GM21367 (cell line): ENCODE results near the gene SYNE3.
A peak's percentile ranks its signal among the peaks of the same experiment; 100 is the strongest.
"Not testable (repeated sequence)": the region's sequence is repeated elsewhere in the genome, so short reads cannot be mapped to it uniquely, and the experiment has no call there.

Experiments used
- ATAC-seq: cut with Tn5 transposase; IDR thresholded peaks from one replicate; pipeline ENCODE4 v1.9.1; 2021; ENCODE audit not compliant: unreplicated experiment

The SYNE3 gene

DNA sequence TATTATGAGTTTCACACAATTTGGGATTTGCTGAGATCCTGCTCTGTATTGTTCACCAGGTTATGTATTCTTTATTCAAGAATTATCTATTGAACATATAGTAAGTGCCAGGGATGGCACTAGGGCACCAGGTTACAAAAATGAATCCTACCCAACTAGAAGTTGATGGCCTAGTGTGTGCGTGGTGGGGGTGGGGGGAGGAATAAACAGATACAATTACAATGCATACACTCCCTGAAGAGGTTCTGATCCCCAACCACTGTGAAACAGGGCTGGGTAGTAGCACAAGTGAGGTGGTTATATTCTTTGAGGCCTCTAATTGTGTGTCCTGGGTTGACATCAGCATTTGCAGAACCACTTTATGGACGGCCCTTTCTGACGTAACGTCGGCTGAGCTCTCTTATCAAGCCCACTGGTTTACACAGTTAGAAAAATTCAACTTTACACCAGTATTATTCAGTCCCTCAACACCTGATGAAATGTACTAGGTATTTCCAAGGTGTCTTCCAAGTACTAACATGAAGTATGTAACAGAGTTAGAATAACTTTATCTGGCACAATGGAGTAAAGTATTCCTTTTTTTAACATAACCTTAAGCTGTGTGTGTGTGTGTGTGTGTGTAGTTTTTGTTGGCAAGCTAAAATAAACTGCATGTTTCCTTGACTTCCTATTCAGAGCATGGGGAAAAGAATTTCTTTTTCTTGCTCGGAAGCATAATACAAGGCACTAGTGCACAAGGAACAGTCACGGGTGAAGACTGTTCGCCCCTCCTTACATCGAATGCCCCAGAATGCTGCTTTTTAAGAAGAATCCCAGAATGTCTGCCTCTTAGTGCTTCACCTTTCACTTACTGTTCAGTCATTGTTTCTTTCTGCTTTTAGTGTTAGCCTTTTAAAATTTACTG lies 10.3 kb upstream of the SYNE3 start:
- no peak for ATAC-seq

DNA sequence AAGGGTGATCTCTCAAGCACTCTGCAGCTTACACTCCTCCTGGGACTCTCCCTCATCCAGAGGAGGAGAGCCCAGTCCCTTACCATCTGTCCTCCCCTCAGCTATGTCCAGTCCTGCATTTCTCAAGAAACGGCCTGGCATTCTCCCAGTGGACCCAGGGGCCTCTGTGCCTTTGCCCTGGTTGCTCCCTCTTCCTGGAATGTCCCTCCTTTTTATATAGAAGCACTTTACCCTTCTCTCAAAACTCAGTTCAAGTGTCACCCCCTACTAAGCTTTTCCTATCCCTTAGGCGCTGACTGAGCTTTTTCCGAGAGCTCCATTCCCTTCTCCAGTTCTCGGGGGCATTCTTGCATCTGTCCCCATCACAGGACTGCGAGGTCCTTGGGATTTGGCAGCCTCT lies 9.5 kb upstream of the SYNE3 start:
- no peak for ATAC-seq

DNA sequence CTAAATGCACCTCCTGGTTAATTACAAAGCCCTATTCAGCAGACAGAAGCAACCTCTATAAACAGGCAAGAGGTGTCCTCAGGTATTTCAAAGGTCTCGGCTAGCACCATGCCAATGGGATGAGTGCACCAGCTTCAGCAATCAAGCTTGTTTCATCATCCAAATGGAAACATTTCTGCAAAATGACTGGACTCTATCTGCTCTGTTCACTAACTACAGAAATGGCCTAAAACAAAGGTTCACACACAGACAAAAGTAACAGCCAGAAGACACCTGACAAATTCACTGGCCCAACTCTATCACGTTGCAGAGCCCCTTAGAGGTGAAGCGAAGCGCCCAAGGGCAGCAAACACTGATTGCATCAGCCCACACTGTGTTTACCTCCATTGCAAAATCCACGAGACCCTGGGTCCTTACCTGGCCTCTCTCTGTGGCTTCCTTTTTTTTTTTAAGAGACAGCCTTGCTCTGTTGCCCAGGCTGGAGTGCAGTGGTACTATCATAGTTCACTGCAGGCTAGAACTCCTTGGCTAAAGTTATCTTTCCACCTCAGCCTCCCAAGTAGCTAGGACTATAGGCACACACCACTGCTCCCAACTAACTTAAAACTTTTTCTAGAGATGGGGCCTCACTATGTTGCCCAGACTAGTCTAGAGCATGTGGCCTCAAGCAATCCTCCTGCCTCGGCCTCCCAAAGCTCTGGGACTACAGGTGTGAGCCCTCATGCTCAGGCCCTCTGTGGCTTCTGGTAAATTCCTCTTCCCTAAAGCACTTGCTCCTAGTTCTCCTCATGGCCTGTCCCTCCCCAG lies 8.5 kb upstream of the SYNE3 start:
- no peak for ATAC-seq

DNA sequence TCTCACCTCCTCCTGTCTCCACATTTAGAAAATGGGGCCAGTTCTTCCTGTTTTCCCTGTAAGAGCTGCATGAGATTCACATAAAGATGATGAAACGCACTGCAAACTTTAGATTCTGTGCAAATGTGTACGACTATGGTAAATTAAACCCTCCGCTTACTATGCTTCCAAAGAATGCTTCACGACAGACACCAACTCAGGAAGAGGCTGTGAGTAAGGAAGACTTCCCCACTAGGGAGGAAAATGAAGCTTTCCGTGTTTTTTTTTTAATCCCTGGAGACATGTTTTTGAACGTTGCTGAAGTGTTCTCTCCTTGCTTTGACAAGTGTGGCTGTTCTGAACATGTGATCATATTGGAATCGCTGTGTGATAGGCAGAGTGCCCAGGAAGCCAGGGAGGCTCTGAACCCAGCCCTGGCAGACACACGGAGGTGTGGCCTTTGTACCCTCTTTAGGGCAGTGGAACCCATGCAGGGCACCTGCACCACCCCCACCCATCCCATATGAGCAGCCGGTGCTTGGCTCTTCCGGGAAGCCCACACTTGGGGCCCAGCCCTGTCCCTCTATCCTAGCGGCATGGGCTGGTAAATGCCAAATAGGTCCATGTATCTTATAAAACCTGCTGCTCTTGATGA lies 7.5 kb upstream of the SYNE3 start:
- no peak for ATAC-seq

DNA sequence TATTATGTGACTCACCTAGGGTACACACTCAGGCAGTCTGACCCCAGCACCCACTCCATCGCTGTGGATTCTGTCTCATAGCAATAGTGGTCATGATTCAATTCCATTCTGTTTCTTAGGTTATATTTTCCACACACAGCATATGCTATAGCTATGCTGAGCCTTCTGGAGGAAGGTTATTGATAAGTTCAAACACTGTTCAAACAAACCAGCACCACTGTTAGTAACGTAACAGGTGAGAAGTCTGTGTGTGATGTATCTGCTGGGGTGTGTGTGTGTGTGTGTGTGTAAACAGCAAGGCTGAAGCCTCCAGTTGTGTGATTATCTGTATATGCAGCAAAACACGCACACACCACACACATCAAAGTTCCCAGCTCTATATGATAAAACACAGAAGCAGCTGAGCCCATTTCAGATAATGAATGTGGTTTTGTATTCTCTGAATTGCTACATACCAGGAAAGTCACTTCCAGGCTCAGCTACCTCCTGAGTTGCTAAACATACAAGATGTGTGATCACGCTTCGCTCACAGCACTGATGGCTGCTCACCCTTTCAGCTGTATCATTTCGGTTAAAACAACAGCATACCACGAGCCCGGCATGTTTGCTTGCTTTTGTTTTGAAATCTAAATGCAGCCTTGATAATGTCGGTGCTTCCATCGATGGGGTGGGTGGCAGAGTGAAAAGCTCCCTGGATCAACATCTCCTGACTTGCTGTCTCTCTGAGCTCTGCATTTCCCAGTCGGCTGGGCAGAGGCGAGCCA lies 6.8 kb upstream of the SYNE3 start:
- ATAC-seq = no peak

DNA sequence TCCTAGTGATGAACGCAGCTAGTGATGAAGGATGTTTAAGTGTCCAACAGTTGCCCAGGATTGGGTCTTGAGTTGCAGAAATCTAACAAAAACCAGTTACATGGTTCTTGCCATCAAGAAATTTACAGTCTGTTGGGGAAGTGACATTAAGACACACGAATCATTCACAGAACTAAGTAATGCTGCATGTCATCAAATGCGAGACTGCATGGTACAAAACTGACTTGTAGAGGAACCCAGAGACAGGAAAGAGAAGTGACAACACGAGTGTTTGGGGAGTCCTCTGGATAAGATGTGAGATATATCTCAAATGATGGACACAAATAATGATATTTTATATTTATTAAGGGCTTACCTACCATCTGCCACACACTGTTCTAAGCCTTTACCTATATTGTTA lies 6.1 kb upstream of the SYNE3 start:
- no peak for ATAC-seq

DNA sequence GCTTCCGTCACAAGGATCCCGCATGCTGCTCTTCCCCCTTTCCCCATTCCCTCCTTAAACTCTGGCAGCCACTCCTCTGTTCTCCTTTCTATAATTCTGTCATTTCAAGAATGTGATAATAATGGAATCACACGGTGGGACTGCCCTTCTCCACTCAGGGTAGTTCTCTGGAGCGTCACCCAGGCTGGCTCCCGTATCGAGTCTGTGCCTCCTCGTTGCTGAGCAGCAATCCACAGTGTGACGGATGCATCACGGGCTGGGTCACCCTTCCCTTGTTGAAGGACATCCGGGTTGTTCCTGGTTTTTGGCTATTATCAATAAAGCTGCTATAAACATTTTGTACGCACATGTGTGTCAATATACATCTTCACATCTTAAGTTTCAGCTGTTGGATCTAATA lies 5.7 kb upstream of the SYNE3 start:
- ATAC-seq = no peak

DNA sequence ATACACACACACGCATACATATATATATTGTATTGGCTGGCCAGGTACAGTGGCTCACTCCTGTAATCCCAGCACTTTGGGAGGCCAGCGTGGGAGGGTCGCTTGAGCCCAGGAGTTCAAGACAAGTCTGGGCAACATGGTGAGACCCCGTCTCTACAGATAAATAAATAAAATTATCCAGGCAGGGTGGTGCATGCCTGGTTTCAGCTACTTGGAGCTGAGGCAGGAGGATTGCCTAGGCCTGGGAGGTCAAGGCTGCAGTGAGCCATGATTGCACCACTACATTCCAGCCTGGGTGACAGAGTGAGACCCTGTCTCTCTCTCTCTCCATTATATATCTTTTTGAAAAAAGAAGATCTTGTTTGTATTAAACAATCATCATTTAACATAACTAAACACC lies 4.6 kb upstream of the SYNE3 start:
- no peak for ATAC-seq

DNA sequence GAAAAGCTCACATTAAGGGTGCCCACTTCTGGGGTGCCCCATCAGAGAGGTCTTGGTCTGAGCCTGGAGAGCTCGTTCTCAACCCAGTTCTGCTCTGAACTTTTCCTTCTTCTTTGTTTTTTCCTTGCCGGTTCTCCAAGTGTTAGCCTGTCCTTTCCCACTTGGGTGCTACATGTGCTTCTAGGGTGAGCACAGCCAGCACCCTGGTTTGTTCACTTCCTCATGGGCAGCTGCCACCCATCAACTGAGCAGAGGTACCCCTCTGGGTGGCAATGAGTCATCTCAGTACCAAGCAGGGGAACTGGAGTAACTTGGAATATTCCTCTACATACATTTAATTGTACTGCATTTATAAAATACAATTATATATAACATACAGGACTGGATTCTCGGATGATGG lies 3.9 kb upstream of the SYNE3 start:
- ATAC-seq = no peak

DNA sequence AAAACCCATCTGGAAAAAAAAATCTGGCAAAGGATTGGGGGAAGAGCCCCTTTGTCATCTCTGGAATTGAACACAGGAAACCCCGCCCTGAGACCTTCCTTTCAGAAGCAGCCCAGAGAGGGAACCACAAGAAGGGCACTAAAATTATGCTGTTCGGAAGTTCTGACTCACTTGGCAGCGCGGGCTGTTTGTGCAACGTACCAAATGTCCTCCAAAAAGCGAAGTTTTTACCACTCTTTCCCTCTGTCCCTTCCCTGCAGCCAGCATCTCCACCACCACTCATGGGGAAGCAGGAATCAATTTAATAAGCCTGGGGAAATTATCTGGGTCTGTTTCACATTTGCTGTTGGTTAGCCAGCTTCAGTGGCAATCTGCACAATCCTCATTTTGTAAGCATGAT lies 3.2 kb upstream of the SYNE3 start:
- ATAC-seq = no peak

DNA sequence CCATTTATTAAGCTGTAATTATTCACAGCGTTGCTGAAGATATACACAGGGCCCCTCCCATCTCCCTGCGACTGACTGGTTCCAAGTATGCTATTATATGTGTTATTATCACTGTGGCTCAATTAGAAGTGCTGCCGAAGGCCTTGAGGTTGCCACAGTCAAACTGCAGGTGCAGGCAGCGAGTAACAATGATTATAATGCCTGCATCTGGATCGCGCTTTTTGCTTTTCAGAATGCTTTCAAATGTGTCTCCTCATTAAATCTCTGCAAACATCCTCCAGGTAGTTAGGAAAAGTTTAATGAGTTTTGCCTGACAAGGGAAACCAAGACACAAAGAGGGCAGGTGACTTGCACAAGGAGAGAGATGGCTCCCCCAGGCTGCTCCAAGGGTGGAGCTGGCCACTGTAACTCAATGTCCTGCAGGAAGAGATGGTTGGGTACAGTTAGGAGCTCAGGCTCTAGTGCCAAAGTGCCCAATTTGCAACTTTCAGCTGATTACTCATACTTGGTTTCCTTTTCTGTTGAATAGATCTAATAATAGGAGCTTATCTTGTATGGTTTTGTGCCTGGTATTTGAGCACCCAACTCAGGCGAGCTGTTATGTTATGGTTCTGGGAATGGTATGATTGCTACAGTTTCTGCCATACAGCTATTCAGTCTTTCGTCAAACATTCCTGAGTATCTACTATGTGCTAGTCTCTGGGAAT lies 1.7 kb upstream of the SYNE3 start:
- ATAC-seq = peak; percentile 14

DNA sequence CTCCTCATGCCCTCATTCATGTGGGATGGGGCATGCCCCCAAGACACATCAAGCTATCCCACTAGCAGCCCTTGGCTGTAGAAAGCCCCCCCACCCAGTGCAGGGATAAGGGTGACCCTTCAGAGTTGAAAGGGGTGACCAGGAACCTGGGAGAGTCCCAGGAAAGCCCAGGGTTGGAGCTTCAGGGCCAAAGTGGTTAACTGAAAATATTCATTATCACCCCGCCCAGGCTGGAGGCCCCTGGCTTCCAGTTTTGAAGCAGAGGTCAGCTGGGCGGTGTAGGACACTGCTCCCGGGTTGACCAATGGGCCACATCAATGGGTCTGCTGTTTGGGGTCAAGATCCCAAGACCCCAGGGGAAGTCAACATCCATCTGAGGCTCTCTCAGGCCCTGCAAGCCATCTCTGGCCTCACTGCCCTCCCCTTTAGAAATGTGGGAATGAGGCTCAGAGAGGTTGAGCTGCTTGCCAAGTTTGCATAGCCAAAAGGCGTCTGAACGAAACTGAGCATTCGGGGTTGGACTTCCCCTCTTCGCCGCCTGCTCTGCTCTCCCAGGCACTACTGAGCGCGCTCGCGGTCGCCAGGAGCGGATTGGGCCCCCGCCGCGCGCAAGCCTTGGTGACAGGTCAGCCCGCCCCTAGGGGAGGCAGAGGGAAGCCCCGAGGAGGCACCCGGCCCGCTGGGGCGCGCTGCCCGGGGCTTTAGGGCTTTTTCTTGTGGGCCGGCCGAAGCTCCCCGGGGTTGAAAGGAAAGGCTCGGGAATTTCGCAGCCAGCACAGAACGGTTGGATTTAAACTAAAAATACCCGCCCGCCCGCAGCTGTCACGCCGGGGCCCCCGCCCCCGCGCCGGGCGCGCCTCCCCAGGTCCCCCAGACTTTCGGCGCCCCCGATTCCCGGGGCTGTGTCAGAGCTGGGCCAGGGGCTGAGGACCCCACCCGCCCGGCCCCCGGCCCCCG lies 576 bp downstream of the SYNE3 start:
- ATAC-seq = peak; percentile 74

DNA sequence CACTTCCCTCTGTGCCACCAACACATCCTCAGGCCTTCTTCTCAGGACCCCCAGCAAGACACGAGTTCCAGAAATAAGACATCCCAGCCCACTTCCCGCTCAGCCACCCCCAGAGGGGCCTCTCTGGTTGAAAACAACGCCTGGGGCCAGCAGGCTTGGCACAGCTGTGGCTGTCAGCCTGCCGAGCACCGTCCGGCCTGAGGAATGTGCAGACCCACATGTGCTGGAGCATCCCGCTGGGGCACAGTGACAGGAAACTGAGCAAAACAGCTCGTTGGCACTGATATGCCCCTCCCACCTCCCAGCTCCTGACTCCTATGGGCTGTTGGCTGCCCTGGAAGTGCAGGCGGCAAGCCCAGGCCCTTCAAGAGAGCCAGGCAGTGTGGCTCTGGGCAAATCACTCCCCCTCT lies 1.4 kb downstream of the SYNE3 start:
- no peak for ATAC-seq

DNA sequence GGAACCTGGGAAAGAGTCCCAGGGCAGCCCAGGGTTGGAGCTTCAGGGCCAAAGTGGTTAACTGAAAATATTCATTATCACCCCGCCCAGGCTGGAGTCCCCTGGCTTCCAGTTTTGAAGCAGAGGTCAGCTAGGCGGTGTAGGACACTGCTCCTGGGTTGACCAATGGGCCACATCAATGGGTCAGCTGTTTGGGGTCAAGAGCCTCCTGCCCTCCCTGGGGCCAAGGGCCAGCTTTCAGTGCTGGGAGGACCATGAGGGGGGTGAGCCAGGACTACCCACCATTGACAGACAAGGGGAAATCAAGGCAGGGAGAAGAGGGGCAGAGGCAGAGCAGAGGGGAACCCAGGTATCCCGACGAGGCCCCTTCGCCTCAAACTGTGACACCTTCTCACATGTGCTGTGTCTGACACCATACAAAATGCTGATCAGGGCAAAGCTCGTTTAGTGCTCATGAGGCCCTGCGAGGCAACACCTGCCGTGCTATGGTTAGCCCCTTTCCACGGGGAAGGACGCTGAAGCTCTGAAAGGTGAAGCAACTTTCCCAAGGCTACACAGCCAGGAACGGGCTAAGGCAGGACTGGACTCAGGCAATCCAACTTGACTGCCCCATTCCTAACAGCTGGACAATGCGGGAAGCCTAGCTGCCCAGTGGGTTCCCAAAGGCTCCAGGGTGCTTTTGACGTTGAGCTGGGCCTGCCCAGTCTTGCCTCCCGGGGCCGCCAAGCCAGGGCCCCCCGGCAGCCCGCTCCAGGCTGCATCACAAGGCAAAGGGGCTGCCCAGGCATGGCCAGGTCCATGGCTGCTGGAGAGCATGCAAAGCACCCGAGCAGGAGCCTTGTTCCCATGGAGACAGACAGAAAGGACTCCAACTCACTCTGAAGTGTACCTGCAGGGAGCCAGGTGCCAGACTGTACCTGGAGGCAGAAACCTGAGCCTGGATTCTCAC lies 2.0 kb downstream of the SYNE3 start:
- no peak for ATAC-seq

DNA sequence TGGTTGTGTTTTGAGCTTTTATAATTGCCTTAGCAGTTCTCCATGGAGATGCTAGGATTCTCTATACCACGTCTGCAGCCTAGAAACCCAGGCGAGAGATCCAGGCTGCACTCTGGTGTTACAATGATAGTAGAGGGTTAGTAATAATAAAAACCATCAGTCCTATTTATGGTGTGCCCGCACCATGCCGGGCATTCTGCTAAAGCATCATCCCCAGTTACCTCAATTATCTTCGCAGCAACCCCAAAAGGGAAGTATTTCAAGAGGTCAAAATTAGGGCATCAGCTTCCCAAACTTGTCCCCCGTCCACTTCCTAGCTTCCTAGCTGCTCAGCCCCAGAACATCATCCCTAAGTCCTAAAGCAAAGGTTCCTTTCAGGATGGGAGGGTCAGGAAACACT lies 3.2 kb downstream of the SYNE3 start:
- no peak for ATAC-seq

DNA sequence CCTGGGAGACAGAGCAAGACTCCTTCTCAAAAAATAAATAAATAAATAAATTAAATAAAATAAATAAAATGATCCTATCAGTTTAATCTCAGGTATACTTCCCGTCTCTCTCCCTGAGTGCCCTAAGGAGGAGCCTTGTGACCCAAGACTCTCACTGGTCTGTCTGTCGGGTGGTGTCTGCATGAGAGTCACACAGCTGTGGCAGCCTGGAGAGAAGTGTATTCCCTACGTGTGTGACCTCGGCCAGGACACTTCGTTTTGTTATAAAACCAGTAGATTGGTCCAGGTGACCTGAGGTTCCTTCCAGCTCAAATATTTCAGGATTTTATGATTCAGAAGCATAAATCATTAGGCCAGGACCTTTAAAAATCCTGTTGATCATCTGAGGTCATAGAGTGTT lies 4.8 kb downstream of the SYNE3 start:
- no peak for ATAC-seq

DNA sequence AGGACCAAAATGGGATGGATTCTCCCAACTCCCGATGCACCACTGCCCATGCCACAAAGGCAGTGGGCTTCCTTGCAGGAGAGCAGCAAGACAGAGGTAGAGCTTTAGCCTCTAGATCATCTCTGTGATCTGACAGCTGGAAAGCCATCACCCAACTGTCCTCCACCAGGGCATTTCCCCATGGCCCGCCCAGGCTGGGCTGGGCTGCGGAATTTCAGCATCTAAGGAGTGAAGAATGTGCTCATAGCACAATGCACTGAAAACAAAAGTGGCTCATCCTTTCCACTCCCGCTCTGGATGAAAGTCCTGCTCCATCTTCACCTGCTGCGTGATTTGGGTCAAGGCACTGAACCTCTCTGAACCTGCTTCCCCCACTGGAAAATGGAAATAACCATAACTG lies 5.6 kb downstream of the SYNE3 start:
- no peak for ATAC-seq

DNA sequence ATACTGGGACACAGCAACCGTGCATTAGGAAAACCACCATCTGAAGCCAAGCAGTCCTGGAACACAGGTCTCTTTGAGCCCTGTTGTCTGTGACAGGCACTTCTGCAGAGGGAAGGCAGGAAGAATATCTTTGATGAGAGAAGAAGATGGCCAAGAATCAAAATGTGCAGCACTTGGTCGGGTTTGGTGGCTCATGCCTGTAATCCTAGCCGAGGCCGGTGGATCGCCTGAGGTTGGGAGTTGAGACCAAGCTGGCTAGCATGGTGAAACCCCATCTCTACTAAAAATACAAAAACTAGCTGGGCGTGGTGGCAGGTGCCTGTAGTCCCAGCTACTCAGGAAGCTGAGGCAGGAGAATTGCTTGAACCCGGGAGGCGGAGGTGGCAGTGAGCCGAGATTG lies 6.1 kb downstream of the SYNE3 start:
- ATAC-seq = not testable (repeated sequence)
